Mucosa of gallbladder (tissue), 1 donor: Measurements from ENCODE around the gene CDC26. TPM values are rescaled to one million over a fixed set of nuclear protein-coding genes. Genes with fewer than 3 reads are reported as not detected.
"Not testable (repeated sequence)": the region's sequence is repeated elsewhere in the genome, so short reads cannot be mapped to it uniquely, and the experiment has no call there.

Experiments
- DNase-seq: peaks from one replicate; pipeline ENCODE4 v3.0.0-alpha.2; 2020; ENCODE audit warnings: low spot score
- total RNA-seq: library from RNA; stranded (reverse); gene quantifications from one replicate; pipeline ENCODE4 v1.2.1, GENCODE V29; 2021
- donor health status: DM: no; HTN: no; CAD: no.

CDC26 gene
- total RNA-seq, 1 donor from 2014 or later = 29.0 TPM

- DNase-seq = no peak
Observed at GRCh38 chr9:113238859-113239232, 36.5 kb downstream of the CDC26 start.

GRCh38 chr9:113238202-113238858 is 37.0 kb downstream of the CDC26 start:
- DNase-seq = no peak

- DNase-seq = no peak
Observed at GRCh38 chr9:113237026-113237425, 38.3 kb downstream of the CDC26 start.

- DNase-seq = not testable (repeated sequence)
Observed at GRCh38 chr9:113235701-113236255, 39.6 kb downstream of the CDC26 start.

GRCh38 chr9:113231701-113232100 is 43.7 kb downstream of the CDC26 start:
- DNase-seq = no peak

GRCh38 chr9:113228130-113228665 is 47.2 kb downstream of the CDC26 start:
- no peak for DNase-seq

GRCh38 chr9:113227436-113227835 is 47.9 kb downstream of the CDC26 start:
- DNase-seq = no peak

GRCh38 chr9:113223963-113224362 is 51.4 kb downstream of the CDC26 start:
- DNase-seq = no peak

- no peak for DNase-seq
Observed at GRCh38 chr9:113222482-113222841, 52.9 kb downstream of the CDC26 start.

GRCh38 chr9:113221800-113222481 is 53.4 kb downstream of the CDC26 start:
- DNase-seq = no peak

GRCh38 chr9:113221003-113221799 is 54.2 kb downstream of the CDC26 start, which contains the start of the genes FKBP15 and SLC31A1:
FKBP15 (minus strand) TSS chr9:113221277; CDS start chr9:113221243, 34 bp downstream.
SLC31A1 (plus strand) TSS chr9:113221544; CDS start chr9:113256149, 34,605 bp downstream.
- DNase-seq = peak; percentile 99

- DNase-seq = no peak
Observed at GRCh38 chr9:113220467-113221002, 54.8 kb downstream of the CDC26 start.

- DNase-seq = no peak
Observed at GRCh38 chr9:113219969-113220368, 55.4 kb downstream of the CDC26 start.

GRCh38 chr9:113219186-113219936 is 56.0 kb downstream of the CDC26 start:
- no peak for DNase-seq

Other genes starting within 250 kb of the CDC26 start
- gene ZFP37, start 218.8 kb downstream of the CDC26 start, total RNA-seq = 2.8 TPM
- gene SLC31A2, start 124.6 kb downstream of the CDC26 start, total RNA-seq = 7.5 TPM
- 28.9 TPM for gene FKBP15, start 54.3 kb downstream of the CDC26 start, total RNA-seq
- gene SLC31A1, start 54.0 kb downstream of the CDC26 start, total RNA-seq = 26.1 TPM
- gene PRPF4, start 86 bp upstream of the CDC26 start, total RNA-seq = 20.1 TPM
- gene RNF183, start 27.8 kb upstream of the CDC26 start, total RNA-seq = 5.3 TPM
- 8.1 TPM for gene WDR31, start 64.7 kb upstream of the CDC26 start, total RNA-seq
- gene BSPRY, start 74.0 kb upstream of the CDC26 start, total RNA-seq = 16.0 TPM
- gene HDHD3, start 101.4 kb upstream of the CDC26 start, total RNA-seq = 102 TPM
- gene ALAD, start 125.7 kb upstream of the CDC26 start, total RNA-seq = 108 TPM
- gene POLE3, start 135.1 kb upstream of the CDC26 start, total RNA-seq = 24.5 TPM
- gene C9orf43, start 135.2 kb upstream of the CDC26 start, total RNA-seq = 0.37 TPM
- gene RGS3, start 188.2 kb upstream of the CDC26 start, total RNA-seq = 142 TPM